Activated CD8-positive, alpha-beta memory T cell treated with anti-CD3 and anti-CD28 coated beads, Interleukin-2, amount 50 U/mL, for 24 hours (primary cell): ENCODE results near the gene CPED1.
"Not testable (repeated sequence)": the region's sequence is repeated elsewhere in the genome, so short reads cannot be mapped to it uniquely, and the experiment has no call there.

Experiments
- DNase-seq: peaks from one replicate; pipeline ENCODE4 v3.0.0-alpha.2; 2020; ENCODE audit errors: extremely low read depth

CPED1 gene

DNA sequence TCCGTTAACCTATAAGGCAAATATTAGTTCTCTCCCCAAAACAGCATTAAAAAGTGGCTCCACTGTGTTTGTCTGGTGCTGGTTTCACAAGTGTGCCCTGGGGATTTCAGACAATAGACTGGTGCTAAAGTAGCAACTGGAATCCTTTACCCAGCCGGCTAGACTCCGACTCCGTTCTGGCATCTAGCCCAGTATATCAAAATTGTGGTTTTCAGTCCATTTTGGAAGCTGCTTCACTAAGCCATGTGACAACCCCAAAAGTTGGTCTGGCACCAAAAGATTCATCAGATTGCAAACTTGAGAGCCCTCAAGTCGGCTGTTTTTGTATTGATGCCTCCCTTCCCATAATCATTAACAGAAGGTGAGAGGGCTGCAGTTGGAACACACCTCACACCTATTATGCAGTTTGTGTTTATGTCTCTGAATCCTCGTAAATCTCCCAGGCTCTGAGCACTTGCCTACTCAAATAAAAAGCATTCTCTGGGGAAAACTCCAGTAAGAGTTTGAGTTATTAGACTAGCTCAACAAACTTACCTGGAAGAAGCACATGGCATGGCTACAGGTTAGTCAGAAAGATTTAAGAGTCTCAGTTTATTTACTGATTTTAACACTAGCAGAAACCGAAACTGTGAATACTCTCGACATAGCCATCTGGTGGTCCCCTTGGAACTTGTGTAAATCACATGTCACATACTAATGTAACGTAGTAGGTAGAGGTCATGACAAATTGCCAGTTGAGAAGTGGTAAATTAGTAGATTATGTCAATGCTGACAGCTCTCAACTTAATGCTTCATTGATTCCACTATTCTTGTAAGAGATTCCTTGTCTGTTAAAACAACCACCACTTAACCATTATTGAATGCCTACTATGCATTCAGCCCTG lies 325.5 kb downstream of the CPED1 start:
- no peak for DNase-seq

DNA sequence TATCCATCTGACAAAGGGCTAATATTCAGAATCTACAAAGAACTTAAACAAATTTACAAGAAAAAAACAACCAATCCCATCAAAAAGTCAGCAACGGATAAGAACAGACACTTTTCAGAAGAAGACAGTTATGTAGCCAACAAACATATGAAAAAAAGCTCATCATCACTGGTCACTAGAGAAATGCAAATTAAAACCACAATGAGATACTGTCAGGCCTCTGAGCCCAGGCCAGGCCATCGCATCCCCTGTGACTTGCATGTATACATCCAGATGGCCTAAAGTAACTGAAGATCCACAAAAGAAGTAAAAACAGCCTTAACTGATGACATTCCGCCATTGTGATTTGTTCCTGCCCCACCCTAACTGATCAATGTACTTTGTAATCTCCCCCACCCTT lies 326.7 kb downstream of the CPED1 start:
- not testable (repeated sequence) for DNase-seq

DNA sequence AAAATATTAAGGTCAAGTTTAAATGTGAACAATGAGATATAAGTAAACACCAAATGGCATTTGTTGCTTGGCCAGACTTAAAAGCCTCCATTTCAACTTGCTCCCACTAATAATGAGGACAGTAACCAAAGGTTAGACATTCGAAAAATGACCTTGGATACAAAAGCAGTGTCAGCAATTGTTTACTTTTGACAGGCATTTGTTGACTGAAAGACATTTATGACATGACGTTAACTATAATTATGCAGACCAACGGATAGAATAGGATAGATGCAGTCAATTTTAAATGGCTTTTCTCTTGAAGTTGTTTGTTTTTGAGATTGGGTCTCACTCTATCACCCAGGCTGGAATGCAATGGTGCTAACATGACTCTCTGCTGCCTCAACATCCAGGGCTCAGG lies 333.9 kb downstream of the CPED1 start:
- DNase-seq, result no peak

DNA sequence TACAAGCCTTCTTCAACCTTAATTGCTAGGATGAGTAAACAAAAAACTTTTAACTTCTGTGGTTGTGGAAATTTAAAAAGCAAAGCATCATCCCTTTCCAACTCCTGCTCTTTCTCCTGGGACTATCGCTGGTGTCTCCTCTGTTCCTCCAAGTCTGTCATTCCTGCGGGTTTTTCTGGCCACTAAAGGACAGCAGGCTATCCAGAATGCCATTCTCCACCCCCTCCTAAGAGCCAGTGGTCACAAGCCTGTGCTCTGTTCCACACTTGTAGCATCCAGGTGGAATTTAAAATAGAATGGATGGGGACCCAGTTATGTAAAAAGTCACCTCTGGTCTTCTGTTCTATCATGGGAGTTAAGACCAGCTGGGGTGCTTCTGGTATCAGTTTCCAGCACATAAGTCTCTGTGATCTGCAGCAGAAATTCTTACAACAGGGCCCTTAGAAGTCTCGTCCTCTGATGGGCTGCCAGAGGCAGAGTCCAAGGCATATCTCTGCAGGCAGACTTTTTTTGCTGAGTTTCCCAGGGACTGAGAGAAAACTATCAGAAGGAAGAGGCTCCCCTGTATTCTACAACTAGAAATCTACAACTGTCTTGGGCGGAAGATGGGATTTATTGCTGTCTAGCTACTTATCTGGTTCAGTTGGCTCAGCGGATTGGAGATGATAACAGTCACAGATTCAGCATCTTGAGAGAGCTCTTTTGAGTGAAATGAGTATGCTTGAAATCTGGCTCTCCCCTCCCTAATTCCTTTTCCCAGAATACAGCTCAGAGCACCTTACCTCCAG lies 335.2 kb downstream of the CPED1 start:
- no peak for DNase-seq

DNA sequence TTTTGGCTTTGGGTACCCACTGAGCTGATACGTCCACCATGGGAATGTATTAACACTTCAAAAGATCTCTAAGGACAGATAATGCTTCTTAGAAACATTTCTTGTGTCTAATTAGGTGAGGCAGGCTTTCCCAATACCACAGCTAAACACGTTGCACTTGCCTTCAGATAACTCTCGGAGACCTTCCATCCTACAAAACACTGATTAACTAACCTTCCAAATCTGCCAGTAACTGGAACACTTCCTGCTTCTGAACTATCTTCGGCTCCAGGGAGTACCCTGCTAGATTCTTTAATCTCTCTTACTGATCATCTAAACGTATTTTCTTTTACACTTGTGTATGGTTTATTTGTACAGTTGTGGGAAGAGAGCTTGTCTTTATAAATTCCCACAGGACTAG lies 339.2 kb downstream of the CPED1 start:
- no peak for DNase-seq

DNA sequence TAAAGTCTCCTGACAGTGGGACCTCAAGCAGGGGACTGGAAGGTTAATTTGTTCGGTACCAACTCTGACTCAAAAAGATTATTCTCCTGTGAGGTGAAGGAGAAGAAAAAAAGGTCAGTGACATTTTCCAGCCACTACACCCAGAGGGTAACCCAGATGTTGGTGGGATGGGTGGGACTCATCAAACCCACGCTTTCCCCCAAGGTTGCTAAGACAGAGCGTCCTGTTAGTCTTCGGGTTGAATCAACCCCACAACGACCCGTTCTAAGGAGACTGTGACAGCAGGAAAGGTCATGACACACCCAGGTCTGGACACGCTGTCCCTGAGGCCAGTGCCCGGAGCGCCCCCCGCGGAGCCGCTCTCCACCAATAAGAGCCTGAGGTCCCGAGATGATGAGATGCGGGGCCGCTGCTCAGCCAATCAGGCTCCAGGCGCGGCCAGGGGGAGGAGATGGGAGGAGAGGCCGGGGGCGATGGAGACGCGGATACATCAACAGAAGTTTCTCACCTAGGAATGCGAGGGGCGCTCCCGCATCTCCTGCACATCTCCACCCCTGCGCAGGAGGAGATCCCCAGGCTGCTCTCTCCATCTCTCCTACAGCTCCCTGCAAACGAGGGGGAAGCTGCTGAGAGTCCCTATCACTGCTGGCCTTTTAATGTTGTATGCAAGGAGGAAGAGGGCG lies 340.1 kb downstream of the CPED1 start, which contains the start of gene WNT16:
Gene WNT16 (plus strand): TSS at position 493 of the 683 bp plus-strand sequence. CDS start 293 bp downstream, outside the sequence.
- DNase-seq, result no peak

DNA sequence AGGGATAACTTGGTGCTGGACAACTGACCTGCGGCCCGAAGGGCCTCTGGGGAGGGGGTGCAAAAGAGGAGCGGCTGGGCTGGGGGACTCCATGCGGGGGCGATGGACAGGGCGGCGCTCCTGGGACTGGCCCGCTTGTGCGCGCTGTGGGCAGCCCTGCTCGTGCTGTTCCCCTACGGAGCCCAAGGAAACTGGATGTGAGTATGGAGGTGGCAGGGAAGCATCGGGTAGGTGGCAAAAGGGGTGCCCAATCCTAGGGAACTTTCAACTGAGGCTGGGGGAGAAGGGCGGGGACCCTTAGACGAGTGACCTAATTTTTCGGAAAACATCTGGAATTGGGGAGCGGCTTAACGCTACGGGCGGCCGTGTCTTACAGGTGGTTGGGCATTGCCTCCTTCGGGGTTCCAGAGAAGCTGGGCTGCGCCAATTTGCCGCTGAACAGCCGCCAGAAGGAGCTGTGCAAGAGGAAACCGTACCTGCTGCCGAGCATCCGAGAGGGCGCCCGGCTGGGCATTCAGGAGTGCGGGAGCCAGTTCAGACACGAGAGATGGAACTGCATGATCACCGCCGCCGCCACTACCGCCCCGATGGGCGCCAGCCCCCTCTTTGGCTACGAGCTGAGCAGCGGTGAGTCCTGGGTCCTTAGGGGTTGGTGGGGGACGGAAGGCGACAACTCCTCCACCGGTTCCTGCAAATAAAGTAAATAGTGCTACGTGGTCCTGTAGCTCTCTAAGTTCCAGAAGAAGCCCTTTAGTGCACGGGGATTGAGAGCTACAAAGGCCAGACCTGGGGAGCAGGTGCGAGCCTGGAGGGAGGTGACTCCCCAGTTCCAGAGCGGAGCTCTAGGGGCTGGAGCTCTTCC lies 340.9 kb downstream of the CPED1 start:
- no peak for DNase-seq

DNA sequence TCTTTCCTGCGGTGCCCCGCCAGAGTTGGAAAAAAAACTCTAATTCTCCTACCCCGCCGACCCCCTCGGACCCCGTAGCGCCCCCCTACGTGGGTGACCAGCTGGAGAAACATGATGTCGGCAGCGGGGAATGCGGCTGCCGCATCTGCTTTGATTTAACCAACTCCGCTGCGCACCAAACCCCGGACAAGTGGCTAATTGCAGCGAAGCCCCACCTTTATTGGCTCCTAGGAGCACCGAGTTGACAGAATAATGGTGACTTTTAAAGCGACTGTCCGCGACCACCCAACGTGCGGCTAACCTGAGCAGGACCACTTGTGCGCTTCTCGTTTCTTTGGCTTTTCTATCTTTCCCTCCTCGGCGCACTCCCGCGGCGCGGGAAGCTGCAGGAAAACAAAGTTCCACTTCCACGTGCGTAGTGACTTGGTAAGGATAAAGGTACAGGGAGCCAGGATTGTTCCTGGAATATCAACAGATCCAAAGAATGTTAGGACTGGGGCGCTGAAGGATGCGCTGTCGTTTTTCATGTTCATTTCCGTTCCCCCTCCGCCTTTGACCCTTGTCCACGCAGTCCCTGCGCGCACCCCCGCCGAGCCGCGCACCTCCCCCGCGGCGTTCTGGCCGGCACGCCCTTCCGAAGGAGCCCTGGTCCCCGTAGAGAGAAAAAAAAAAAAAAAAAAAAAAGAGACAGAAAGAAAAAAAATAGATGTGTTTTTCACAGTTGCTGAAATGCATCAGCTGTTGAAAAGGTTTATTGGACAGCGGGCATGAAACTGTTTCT lies 341.7 kb downstream of the CPED1 start:
- no peak for DNase-seq

DNA sequence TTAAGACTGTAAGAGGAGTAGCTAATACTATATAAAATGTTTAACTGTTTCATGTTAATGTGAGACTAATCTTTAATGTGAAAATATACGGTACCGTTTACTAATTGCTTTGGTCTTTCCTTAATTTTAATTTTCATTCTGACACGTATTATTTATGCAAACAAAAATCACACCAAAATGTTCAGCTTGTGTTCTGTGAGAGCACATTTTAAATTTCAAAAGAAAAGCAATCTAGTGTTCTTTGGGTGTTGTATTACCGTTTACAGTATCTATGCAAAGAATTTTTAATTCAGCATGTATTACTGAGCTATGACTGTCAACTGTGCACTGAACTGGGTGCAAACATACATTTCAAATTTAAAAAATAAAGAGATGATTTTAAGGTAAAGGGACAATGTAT lies 342.5 kb downstream of the CPED1 start:
- no peak for DNase-seq

DNA sequence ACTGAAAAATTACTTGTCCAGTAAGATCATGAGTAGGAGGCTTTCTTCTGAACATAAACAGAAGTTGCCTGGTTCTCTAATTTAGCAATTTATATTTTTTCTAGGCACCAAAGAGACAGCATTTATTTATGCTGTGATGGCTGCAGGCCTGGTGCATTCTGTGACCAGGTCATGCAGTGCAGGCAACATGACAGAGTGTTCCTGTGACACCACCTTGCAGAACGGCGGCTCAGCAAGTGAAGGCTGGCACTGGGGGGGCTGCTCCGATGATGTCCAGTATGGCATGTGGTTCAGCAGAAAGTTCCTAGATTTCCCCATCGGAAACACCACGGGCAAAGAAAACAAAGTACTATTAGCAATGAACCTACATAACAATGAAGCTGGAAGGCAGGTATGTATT lies 343.1 kb downstream of the CPED1 start:
- DNase-seq, result no peak

DNA sequence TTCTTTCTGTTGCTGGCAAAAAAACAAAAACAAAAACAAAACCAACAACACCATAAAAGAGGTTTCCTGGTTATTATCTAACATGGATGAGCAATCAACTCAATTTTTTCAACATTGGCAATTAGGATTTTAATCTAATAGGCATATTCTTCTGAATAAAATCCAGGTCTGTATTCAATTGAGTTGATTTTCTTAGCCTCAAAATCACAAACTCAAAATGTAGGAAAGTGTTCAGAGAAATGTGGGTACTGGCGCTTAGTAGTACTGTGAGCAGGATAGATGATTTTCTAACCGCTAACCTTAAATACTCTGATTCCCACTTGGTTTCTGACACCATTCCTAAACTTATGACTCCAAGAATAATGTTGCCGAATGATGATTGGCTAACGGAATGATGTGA lies 345.9 kb downstream of the CPED1 start:
- DNase-seq, result no peak

DNA sequence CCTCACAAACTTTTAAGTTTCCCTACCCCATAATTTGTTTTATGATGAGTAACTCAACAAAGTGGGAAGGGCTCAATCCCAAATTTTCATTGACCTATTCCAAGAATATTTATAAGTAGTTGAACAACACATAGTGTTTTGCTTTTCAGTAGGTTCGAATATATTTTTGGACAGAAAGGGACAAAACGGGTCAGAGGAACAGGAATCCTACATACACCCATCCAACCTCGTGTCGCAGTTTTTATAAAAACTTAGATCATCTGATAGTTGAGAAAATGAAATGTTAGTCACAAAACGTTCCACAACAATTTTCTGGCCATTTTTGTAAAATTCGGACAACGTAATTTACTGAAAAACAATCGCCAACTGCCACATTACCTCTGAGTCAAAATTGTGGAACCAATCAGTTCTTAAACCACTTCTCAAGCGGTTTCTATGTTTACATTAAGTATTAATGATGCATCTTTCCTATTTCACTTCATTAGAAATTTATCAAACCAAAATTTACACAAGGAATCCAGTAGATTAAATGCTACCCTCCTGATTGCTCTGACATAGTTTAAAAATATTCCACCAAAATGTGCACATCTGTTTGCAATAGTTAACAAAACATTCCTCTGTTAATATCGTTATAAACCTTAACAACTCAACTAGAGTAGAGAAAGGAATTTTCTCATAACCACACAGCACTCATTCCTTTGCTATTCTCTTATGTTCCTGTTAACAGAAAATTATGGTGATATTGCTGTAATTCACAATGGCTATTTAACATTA lies 346.6 kb downstream of the CPED1 start:
- no peak for DNase-seq

DNA sequence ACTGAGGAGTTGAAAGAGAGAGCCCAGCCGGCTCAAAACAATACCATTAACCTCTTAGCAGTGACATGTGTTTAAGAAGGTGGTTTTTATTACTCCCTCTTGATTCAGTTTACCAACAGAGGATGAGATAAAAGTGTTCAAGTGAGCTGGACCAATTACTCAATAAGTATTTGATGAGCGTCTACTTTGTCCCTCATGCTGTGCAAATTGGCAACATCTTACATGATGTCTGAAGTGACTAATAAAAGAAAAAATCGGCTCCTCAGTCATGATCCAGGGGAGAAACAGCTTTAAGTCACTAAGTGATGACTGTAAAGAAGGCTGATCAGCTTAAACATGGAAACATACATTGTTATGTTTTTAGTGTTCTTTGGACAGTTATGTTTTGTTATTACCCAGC lies 348.1 kb downstream of the CPED1 start:
- DNase-seq, result no peak

DNA sequence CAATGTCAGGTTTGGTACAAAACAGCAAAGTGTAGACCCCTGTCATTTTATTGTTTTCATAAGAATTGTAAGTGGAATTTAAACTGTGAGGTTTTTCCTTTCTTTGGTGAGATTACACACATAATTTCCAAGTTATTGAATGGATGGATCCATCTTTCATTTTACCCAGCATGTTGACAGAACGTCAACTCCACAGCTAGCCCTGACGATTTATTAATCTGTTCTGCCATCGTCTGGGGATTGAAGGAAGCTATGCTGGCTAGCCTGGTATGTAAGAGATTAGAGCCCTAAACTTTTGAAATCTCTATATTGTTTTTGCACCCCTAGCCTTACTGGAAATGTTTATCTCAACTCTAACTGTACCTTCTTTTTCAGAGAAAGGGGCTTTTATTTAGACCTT lies 348.9 kb downstream of the CPED1 start:
- DNase-seq, result no peak

DNA sequence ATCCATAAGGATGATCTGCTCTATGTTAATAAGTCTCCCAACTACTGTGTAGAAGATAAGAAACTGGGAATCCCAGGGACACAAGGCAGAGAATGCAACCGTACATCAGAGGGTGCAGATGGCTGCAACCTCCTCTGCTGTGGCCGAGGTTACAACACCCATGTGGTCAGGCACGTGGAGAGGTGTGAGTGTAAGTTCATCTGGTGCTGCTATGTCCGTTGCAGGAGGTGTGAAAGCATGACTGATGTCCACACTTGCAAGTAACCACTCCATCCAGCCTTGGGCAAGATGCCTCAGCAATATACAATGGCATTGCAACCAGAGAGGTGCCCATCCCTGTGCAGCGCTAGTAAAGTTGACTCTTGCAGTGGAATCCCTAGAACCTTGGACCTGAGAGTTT lies 350.6 kb downstream of the CPED1 start:
- no peak for DNase-seq

DNA sequence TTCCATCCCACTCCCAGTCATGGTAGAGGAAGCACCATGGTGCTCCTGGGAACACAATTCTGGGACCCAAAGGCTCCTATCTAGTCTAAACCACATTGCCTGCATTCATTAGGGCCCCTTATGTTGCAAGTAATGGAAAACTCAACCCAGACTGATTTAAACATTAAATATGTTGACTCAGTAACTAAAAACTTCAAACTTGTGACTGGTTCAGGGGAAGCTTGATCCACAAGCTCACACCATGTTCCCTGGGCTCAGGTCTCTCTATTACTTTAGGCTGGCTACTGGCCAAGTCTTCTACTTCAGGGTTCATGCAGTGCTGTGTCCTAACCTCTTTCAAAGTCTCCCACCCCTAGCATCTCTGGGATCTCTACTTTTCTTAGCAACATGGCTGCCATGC lies 353.4 kb downstream of the CPED1 start:
- DNase-seq, result no peak

DNA sequence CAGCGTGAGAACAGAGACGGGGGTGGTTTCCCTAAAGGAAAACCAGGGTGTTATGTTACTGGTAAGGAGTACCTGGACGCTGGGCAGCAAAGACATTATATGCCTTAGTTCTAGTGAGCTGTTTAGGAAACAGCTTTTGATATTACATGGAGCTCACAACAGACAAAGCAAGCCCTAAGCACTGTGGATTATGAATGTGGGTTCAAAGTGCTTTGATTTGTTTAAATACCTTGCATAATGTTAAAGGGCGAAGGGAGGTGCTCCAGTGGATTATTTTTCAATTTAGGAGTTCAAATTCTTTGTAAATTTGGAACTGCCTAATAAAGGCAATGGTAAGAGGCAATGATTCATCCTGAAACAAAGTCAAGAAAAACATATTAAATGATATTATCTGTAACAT lies 354.1 kb downstream of the CPED1 start:
- no peak for DNase-seq

DNA sequence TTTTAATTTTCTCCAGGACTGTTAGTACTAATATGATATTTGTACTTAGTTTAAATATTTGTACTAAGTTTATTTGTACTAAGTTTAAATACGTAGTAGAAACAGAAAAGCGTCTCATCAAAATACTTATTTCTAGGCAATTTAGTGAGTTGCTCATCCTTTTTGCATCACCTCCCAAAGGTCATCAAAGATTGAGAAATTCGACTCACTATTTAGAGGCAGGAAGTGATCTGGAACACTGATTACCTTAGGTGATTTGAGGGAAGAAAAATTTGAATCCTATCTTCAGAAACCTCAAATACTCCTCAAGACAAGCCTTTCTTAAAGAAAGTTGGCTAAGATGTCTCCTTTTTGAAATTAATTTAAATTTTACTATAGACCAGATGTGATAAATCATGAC lies 354.8 kb downstream of the CPED1 start:
- no peak for DNase-seq

DNA sequence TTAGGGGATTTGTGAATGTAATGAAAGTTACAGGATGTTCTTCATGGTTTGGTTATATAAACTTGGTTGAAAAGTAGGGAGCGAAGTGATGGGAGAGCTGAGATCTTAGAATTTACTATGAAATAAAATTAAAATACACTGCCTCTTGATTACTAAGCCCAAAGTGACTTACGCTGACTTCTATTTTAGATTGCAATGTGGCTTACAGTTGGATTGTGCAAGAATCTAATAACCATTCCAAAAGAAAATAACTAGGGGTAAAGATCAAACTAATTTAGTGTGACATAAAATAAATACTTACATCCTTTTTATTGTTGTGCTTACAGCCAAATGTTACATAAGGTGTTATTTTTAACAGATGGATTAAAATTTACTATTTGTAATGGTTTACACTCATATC lies 355.6 kb downstream of the CPED1 start:
- DNase-seq, result no peak

DNA sequence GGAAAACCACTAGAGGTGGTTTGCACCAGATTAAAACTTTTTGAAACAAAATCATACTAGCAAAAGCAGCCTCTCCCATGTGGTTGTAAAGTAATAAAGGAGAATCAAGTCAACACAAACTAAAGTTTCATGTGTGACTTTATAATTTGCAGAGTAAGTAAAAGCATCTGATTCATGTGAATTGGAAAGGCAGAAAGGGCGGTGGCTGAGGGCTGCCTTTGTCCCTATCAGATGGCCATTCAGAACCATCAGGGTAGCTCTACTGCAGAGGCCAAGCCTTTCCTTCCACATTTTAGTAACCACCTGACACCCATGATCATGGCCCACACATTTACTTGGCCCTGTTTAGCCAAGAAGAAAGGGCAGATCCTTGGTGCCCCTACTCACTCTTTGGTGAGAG lies 356.0 kb downstream of the CPED1 start:
- no peak for DNase-seq
